Rectal smooth muscle tissue (tissue), 1 donor: ENCODE measurements around the gene STARD8.
A peak's percentile ranks its signal among the peaks of the same experiment; 100 is the strongest.
"Not testable (repeated sequence)": the region's sequence is repeated elsewhere in the genome, so short reads cannot be mapped to it uniquely, and the experiment has no call there.

Source experiments
- H3K27ac ChIP-seq: one replicate; pipeline ENCODE4 v1.7.0; 2013; ENCODE audit warnings: low read depth, low read length, inconsistent platforms
- H3K27me3 ChIP-seq: one replicate; pipeline ENCODE4 v1.7.0; 2013; ENCODE audit warnings: low read length; ENCODE audit not compliant: control insufficient read depth, insufficient read depth
- H3K36me3 ChIP-seq: one replicate; pipeline ENCODE4 v1.7.0; 2013; ENCODE audit warnings: low read length; ENCODE audit not compliant: control insufficient read depth, insufficient read depth
- H3K4me1 ChIP-seq: one replicate; pipeline ENCODE4 v1.7.0; 2013; ENCODE audit warnings: low read length; ENCODE audit not compliant: control insufficient read depth, insufficient read depth
- H3K4me3 ChIP-seq: one replicate; pipeline ENCODE4 v1.7.0; 2013; ENCODE audit warnings: low read length
- H3K9ac ChIP-seq: one replicate; pipeline ENCODE4 v1.7.0; 2013; ENCODE audit warnings: low read length

The STARD8 gene

DNA sequence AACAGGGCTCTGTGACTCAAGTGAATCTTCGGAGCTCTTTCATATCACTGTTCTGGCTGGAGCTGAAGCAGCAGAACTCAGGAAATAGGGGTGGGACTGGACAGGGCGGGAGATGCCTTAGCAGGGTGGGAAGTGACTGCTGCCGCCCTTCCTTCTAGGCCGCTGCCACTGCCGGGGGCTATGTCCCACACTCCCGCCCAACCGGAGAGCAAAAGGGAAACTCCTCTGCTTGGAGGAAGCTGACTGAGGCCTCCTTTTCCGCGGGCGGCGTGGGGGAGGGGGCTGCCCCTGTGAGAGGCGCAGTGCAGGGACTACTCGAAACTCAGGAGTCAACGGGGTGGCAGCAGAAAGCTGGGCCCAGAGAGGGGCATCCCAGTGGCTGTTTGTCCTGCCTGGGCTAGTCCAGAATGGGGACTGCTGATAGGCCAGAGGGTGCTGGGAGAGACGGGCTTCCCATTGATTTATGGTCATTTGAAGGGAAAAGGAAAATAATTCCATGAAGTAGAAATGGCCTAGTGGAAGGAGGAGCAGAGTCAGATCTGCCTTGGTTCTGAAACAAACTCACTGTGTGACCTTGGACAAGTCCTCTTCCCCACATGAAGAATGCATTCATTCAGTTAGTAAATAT is 36.9 kb downstream of the STARD8 start:
- Histone ChIP-seq H3K36me3 (no peaks in the 10 kb centered on the region), H3K9ac (no peak overlapping the region), H3K4me1 (no peaks in the 10 kb centered on the region)

DNA sequence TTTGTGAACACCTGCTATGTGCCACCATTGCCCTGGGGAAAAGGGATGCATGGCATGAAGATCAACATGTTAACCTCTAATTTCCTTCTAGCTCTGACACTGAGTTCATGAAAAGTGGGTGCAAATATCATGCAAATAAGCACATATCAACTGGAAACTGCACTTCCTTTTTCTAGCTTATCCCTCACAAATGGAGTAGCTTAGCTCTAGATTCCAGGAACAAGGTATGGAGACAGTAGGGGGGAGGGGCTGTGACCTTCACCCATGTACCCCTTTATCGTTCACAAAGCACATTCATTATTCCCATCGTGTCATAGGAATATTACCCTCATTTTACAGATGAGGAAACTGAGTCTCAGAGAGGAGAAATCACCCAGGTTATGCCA is 37.4 kb downstream of the STARD8 start:
- H3K27me3 ChIP-seq = peaks cover 3% of the 10 kb centered on the region
- no peaks in the 10 kb centered on the region for H3K36me3 ChIP-seq
- H3K4me1 ChIP-seq = no peaks in the 10 kb centered on the region
- H3K4me3 ChIP-seq = no peak overlapping the region
- no peak overlapping the region for H3K9ac ChIP-seq
- no peak overlapping the region for H3K27ac ChIP-seq

More for the DNA sequence above, 36.9 kb downstream of the STARD8 start:
- H3K27me3 ChIP-seq = peaks cover 3% of the 10 kb centered on the region
- H3K27ac ChIP-seq = no peak overlapping the region
- no peak overlapping the region for H3K4me3 ChIP-seq

DNA sequence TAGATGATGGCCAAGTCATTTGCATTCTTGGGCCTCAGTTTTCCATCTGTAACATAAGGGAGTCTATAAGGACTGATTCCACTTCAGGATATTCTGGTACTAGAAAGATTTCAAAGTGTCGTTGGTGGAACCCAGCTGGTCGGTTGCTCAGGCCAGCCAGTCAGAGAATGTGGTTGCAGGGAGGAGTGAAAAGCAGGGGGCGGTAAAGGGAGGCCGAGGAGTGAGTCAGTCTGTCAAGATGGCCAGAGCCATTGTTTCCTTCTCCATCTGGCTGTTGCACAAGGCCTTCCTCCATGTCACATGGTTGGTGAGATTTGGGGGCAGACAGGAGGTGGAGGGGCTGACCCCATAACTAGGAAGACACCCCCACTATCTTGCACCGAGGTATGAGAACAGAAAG is 38.2 kb downstream of the STARD8 start:
- Histone ChIP-seq H3K36me3 (no peaks in the 10 kb centered on the region), H3K27ac (no peak overlapping the region), H3K27me3 (peaks cover 5% of the 10 kb centered on the region), H3K4me3 (no peak overlapping the region), H3K9ac (no peak overlapping the region), H3K4me1 (no peaks in the 10 kb centered on the region)

DNA sequence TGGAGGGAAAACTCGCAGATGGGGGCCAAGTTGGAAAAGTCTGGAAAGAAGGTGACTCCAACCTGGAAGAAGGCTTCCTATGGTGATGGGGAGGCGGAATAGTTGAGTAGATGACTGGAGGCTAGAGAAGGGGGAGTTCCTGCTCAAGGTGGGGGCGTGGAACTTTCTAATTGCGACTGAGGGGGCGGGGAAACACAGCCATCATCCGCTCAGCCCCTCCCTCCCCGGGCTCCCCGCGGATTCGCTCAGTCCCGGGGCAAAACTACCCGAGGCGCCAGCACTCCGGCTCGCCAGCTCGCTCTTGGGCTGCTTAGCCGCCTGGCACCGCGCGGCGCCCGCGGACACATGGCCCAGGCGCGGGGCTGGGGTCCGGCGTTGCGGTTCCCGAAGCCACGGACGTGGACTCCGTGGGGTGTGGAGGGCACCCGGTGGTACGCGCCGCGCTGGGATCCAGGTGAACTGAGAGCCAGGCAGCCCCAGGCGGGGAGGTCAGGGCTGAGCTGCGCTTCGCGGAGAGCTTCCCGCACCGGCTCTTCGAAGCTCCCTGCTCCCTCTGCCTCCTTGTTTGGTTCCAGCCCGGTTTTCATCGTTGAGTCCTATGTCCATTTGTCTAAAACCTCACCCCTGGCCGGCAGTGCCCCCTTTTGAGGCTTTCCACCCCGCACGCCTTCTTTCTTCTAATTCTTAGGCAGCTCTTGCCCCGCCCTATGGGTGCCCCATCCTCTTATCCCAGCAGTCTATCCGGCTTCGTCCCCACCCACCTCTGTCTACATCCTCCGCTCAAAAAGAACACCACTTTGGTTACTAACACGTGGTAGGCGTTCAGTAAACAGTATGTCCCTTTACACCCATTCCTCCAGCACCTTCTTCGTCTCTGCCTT is 38.9 kb downstream of the STARD8 start:
- Histone ChIP-seq H3K9ac (no peak overlapping the region), H3K4me1 (no peaks in the 10 kb centered on the region), H3K27ac (no peak overlapping the region), H3K36me3 (no peaks in the 10 kb centered on the region), H3K27me3 (peaks cover 5% of the 10 kb centered on the region), H3K4me3 (no peak overlapping the region)

DNA sequence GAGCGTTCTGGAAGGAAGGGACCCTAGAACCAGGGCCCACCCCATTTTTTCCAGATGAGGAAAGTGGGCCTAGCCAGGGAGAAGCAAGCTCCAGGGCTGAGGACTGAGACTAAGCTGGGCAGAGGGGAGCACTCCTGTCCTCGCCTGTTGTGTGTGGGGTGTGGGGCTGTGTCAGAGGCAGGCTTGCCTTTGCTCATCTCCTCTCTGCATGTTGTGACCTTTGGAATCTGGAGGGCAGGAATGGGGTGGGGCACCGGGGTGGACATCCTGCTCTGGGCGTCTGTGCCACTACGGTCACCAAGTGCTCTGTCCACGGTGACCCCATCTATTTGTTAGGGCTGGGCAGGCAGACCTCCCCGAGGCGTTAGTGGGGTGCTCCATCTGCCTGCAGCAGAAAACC is 41.5 kb downstream of the STARD8 start:
- not testable (repeated sequence) for H3K4me1 ChIP-seq, H3K9ac ChIP-seq, H3K27me3 ChIP-seq, H3K27ac ChIP-seq, H3K36me3 ChIP-seq, H3K4me3 ChIP-seq

DNA sequence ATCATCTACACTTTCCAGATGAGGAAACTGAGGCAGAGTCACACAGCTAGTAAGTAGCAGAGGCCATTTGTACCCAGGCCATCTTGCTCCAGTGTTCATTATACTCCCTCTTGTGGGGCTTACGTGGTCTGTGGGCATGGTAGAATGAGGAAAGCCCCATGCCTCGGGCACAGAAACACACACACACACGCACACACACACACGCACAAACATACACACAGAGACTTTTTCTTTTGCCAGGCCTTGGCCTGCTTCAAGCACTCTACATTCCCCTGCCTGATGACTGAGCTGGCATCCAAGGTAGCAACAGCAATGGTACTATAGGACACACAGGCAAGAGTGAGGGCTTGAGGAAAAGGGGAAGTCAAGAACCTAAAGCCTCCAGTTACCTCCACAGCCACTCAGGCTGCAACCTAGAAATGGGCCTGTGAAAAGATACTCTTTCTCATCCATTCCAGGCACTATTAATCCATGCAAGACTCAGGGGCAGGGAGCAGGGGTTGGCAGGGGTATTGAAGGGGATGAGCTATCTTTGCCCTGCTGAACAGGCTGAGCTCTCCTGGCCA is 43.6 kb downstream of the STARD8 start:
- no peak overlapping the region for H3K4me3 ChIP-seq
- no peaks in the 10 kb centered on the region for H3K4me1 ChIP-seq
- peaks cover 14% of the 10 kb centered on the region for H3K27me3 ChIP-seq
- H3K36me3 ChIP-seq = no peaks in the 10 kb centered on the region
- no peak overlapping the region for H3K9ac ChIP-seq
- H3K27ac ChIP-seq = no peak overlapping the region

DNA sequence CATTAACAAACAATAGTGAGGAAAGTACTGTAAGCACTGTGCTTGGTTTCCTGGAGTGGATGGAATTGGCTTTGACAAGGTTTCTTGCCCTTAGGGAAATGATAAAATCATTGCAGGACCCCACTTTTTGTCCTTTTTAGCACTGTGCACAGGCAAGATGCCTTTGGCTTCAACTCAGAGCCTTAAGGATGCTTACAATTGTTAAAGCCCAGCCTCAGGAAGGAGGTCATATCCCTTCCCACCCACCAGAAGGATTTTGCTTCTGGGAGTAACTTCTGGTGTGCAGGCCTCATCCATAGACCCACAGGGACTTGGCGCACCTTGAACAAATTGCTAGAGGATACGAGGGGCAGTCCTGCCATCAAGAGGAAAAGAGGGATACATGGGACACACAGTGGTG is 44.5 kb downstream of the STARD8 start:
- H3K4me3 ChIP-seq = no peak overlapping the region
- no peaks in the 10 kb centered on the region for H3K36me3 ChIP-seq
- H3K27me3 ChIP-seq = peaks cover 11% of the 10 kb centered on the region
- no peak overlapping the region for H3K27ac ChIP-seq
- H3K4me1 ChIP-seq = no peaks in the 10 kb centered on the region
- no peak overlapping the region for H3K9ac ChIP-seq

DNA sequence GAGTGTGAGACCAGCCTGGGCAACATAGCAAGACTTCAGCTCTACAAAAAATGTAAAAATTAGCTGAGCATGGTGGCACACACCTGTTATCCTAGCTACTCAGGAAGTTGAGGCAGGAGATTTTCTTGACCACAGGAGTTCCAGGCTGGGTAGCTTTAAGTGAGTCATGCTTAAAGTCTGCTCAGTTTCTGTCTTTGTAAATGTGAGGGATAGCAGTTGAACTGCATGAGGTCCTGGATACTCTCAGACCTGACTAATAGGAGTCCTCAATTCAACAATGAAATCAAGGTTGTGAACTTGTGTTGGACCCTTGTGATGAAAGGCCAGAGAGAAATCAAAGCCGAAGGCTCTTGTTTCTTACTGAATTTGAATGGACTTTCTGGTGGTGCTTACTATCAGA is 45.2 kb downstream of the STARD8 start:
- peaks cover 11% of the 10 kb centered on the region for H3K27me3 ChIP-seq
- H3K9ac ChIP-seq = no peak overlapping the region
- H3K4me1 ChIP-seq = no peaks in the 10 kb centered on the region
- H3K4me3 ChIP-seq = no peak overlapping the region
- H3K36me3 ChIP-seq = no peaks in the 10 kb centered on the region
- no peak overlapping the region for H3K27ac ChIP-seq

DNA sequence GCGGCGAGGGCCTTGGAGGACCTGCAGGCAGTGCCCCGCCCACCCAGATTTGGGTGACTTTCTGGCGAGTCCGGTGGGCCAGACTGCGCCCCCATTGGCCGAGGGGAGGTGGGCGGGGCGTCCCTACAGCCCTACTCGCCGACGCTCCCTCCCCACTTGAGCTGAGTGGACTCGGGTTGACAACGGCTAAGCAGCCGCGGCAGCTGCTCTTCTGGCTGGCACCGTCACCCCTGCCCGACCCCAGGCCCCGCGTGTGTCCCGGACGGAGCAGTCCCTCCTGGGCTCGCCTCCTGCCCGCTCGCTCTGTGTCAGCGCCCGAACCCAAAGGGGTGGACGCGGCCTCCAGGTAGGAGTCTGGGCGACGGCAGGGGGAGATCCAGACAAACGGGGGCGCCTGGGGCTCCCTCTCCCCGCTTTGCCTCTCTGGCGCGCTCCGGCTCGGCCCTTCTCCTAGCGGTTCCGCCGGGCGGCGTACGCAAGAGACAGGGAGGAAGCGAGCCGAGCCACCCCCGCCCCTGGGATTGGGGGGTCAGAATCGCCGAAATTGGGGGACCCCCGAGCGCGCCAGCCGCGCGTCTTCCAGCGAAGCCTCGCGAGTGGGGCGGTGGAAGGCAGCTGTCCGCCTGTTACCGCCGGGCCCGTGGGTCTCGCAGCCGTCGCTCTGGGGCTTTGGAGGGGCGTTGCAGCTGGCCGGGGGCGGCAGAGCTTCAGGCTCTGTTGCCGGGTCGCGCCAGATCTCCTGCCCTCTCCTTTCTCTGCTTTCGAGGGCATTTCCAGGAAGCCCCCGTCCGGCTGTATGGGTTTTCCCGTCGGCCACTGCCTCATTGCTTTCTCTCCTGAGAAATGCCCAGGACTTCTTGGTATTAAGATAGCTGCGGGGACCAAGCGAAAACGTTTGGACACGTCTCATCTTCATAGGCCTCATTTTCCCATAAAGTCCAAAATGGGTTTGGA is 46.3 kb downstream of the STARD8 start:
- H3K36me3 ChIP-seq = no peaks in the 10 kb centered on the region
- no peak overlapping the region for H3K9ac ChIP-seq
- peak overlapping the region; percentile 16 for H3K27ac ChIP-seq
- H3K27me3 ChIP-seq = peaks cover 11% of the 10 kb centered on the region
- no peaks in the 10 kb centered on the region for H3K4me1 ChIP-seq
- H3K4me3 ChIP-seq = peak overlapping the region; percentile 54

DNA sequence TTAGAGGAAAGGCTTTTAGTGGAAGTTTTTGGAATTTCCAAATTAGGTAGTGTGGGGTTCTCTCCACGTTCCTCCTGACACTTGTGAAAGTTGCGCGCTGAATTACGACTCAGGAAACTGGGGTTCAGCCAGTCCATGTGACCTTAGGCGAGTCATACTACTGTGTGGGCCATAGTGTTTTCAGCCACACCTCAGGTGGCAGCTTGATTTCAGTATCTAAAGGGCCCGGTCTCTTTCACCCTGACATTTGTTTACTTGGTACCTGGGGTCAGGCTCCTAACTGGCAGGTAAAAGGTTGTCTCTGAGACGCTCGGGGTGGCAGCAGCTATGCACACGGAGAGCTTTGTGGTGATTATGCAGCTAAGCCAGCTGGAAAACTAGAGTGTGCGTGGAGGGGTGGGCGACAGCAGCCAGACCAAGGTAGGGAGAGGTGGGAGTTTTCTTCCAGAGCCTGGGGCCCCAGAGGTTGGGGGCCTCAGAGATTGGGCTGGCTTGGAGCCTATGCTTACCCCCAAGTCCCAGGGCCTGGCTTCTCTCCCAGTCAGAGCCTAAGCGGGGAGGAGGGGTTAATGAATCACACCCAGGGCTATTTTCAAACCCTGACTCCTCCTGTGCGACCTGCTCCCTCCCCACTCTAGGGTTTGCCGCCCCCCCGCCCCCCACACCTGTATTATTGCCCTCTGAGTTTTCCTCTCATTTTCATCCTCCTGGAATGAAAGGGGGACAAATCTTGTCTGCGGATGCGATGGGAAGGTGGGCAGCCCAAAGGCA is 47.2 kb downstream of the STARD8 start:
- no peaks in the 10 kb centered on the region for H3K4me1 ChIP-seq
- peak overlapping the region; percentile 6 for H3K27ac ChIP-seq
- H3K9ac ChIP-seq = no peak overlapping the region
- H3K36me3 ChIP-seq = no peaks in the 10 kb centered on the region
- peak overlapping the region; percentile 54 for H3K4me3 ChIP-seq
- H3K27me3 ChIP-seq = peaks cover 15% of the 10 kb centered on the region

DNA sequence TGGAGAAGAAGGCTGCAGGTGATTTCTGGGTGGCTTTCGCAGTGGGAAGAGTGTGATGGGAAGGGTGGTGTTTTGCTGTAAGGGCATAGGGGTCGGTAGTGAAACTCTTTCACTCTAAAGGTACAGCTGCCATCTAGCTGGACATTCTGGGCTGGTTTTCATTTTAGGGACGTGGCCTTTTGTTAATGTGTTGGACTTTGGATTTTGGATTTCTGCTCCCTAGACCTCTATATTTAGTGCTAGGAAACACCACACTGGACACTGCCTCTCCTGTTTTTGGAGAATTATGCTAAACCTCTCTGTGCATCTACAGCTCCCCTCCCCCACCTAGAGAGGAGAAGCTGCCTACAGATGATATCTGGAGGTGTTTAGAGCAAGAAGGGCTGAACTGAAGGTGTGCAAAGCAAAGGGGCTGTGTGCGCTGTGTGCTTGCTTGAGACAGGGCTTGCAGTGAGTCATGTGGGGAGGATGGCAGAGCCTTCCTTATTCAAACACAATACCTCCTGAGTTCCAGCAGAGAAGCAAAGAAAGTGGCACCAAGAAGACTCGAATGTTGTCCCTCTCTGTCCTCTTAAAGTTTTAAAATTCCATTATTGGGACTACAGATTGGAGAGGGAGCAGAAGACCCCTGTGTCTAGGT is 47.9 kb downstream of the STARD8 start:
- H3K36me3 ChIP-seq = no peaks in the 10 kb centered on the region
- no peaks in the 10 kb centered on the region for H3K4me1 ChIP-seq
- H3K4me3 ChIP-seq = no peak overlapping the region
- H3K27me3 ChIP-seq = peaks cover 16% of the 10 kb centered on the region
- no peak overlapping the region for H3K9ac ChIP-seq
- H3K27ac ChIP-seq = no peak overlapping the region
